AG04450 (cell line): ENCODE measurements around the gene KIF5A. TPM values are rescaled to one million over a fixed set of nuclear protein-coding genes. Genes with fewer than 3 reads are reported as not detected.
"Not testable (repeated sequence)": the region's sequence is repeated elsewhere in the genome, so short reads cannot be mapped to it uniquely, and the experiment has no call there.

ENCODE experiments used
- CTCF ChIA-PET: fragments of 300-600, 350-600 bp; formaldehyde crosslinking; extraction: SDS; loops from one replicate; lab custom pipeline; 2022; ENCODE audit warnings: antibody characterized with exemption, inconsistent platforms; lab: Charles Lee
- POLR2A ChIA-PET: fragments of 350-600 bp; formaldehyde crosslinking; extraction: SDS; loops from one replicate; lab custom pipeline; 2021; ENCODE audit warnings: antibody characterized with exemption, inconsistent platforms; lab: Yijun Ruan, JAX
- DNase-seq: peaks from one replicate; pipeline ENCODE4 v3.0.0-alpha.2; 2011; ENCODE audit warnings: low read depth, low spot score
- H3K27ac ChIP-seq: one replicate; pipeline ENCODE4 v1.5.1; 2012; ENCODE audit warnings: low read depth, low read length, control low read depth
- H3K27me3 ChIP-seq: one replicate; pipeline ENCODE4 v1.6.0; 2012; ENCODE audit warnings: low read length; ENCODE audit not compliant: control insufficient read depth, insufficient read depth
- H3K4me3 ChIP-seq: 2 replicates; pipeline ENCODE4 v1.5.1; 2011; ENCODE audit warnings: mild to moderate bottlenecking, low read depth, low read length, control low read depth
- H3K9me3 ChIP-seq: 2 replicates; pipeline ENCODE4 v1.5.1; 2012; ENCODE audit warnings: low read length; ENCODE audit not compliant: control insufficient read depth, insufficient read depth
- polyA plus RNA-seq: library from polyadenylated mRNA; depleted of rRNA; stranded (reverse); fragments of >200 nt; gene quantifications from 2 replicates; pipeline ENCODE4 v1.2.3, GENCODE V29; 2011
- TF ChIP-seq, protein P1 (sequence below): IDR thresholded peaks from 2 replicates; pipeline ENCODE4 v1.5.1; 2011; ENCODE audit warnings: low read depth, low read length, control low read depth, inconsistent platforms

The KIF5A gene
- polyA plus RNA-seq, 1 experiment: 0.45 TPM

DNA sequence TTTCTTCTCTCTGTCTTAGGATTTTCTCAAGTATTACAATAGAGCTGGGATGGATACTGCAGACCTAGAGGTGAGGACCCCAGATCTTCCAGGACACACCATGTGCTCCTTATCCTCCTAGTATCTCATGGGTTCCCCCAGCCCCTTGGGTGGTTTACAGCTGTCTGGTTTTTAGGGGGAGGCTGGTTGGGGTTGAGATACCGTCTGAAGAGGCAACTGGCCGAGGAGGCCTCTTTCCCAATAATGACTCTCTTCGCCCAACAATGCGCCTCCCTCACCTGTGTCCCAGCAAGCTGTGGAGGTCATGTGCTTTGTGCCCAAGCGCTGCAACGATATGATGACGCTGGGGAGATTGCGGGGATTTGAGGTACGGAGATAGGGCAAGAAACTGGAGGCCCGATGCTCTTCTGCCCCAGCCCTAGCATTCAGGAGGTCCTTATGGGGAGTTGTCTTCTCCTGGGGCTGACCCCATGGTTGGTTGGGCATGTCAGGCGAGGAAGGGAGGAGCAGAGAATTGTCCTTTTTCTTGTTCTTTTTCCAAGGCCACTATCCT is 65.2 kb downstream of the KIF5A start:
- Histone ChIP-seq H3K27ac (no peak overlapping the region), H3K4me3 (no peak overlapping the region), H3K9me3 (no peaks in the 10 kb centered on the region; the same call in 1 of the 2 replicates), H3K27me3 (peaks cover 2% of the 10 kb centered on the region)
- CTCF ChIA-PET: interaction anchor here (1.7 to 4.0 kb wide), 2 partner anchors 19 to 31 kb away, joined by 9 to 27 read pairs; partner anchors contain the start of gene B4GALNT1
- TF ChIP-seq, protein P1, sequence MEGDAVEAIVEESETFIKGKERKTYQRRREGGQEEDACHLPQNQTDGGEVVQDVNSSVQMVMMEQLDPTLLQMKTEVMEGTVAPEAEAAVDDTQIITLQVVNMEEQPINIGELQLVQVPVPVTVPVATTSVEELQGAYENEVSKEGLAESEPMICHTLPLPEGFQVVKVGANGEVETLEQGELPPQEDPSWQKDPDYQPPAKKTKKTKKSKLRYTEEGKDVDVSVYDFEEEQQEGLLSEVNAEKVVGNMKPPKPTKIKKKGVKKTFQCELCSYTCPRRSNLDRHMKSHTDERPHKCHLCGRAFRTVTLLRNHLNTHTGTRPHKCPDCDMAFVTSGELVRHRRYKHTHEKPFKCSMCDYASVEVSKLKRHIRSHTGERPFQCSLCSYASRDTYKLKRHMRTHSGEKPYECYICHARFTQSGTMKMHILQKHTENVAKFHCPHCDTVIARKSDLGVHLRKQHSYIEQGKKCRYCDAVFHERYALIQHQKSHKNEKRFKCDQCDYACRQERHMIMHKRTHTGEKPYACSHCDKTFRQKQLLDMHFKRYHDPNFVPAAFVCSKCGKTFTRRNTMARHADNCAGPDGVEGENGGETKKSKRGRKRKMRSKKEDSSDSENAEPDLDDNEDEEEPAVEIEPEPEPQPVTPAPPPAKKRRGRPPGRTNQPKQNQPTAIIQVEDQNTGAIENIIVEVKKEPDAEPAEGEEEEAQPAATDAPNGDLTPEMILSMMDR: no peak
- POLR2A ChIA-PET: no interaction called here
- no peak for DNase-seq

DNA sequence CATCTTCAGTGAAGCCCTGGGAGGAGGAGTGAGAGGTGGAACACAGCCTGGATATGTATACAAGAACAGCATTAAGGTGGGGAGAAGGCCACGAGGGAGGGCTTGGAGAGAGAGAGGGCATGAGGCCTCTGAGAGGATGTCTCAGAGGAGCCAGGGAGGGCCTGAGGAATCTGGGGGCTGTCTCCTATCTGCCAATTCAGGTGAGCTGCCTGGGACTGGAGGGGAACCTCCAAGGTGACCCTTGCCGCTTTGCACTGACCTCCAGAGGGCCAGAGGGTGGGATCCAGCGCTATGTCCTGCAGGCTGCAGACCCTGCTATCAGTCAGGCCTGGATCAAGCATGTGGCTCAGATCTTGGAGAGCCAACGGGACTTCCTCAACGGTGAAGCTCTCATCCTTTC is 65.8 kb downstream of the KIF5A start:
- TF ChIP-seq, protein P1: no peak
- Histone ChIP-seq H3K27me3 (peaks cover 8% of the 10 kb centered on the region), H3K4me3 (no peak overlapping the region), H3K27ac (no peak overlapping the region), H3K9me3 (no peaks in the 10 kb centered on the region; the same call in 1 of the 2 replicates)
- CTCF ChIA-PET: interaction anchor here (4.0 kb wide), 1 partner anchor 32 kb away, joined by 27 read pairs; no protein-coding TSS in a partner anchor
- no peak for DNase-seq
- POLR2A ChIA-PET: no interaction called here

DNA sequence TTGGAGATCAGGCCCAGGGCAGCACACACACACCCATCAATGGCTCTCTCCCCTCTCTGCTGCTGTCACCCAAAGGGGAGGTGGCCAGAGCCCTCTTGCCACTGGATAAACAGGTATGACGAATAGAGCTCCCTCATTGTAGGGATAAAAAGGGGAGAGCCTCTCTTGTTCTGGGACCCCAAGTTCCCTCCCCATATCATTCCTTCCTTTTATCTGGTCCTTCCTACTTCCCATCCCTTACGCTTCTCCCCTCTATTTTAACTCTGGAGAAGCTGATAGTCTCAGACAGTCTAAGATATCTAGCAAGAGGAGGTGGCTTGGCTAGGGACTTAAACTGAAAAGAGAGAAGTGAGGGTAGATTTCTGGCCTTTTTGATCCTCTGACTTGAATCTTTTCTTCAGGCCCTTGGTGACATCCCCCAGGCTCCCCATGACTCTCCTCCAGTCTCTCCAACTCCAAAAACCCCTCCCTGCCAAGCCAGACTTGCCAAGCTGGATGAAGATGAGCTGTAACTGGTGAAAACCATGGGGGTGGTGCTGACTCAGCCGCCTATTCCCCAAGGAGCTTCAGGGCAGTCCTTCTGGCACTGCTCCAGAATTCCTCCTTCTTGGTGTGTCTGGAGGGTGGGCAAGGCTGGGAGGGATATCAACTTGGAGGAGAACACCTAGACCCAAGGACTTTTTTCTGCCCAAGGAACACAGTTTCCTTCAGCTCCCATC is 66.7 kb downstream of the KIF5A start:
- Histone ChIP-seq H3K27ac (no peak overlapping the region), H3K4me3 (no peak overlapping the region), H3K27me3 (peaks cover 18% of the 10 kb centered on the region), H3K9me3 (no peaks in the 10 kb centered on the region; the same call in 1 of the 2 replicates)
- ChIA-PET POLR2A (no interaction called here), CTCF (interaction anchor here (4.0 kb wide), 1 partner anchor 33 kb away, joined by 27 read pairs; no protein-coding TSS in a partner anchor)
- TF ChIP-seq, protein P1: no peak
- DNase-seq: no peak

DNA sequence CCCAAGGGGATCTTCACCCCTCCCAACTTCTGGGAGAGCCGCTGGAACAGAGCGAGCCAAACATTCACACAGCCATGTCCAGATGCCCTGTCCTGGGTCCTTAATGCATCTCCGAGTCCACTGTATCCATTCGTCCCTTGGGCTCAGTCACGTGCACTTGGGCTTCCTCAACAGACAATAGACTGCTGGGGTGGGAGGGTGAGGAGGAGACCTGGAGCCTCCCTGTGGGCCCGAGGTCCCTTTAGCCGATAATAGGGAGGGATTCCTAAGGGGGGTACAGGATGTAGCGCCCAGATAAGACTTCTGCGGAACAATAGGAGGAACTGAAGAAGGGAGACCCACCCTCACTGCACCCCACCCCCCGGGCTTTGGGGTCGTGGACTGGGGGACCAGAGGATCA is 68.1 kb downstream of the KIF5A start:
- Histone ChIP-seq H3K27me3 (peaks cover 22% of the 10 kb centered on the region), H3K9me3 (no peaks in the 10 kb centered on the region; the same call in 1 of the 2 replicates), H3K4me3 (no peak overlapping the region), H3K27ac (no peak overlapping the region)
- ChIA-PET POLR2A (no interaction called here), CTCF (no interaction called here)
- no peak for DNase-seq
- TF ChIP-seq, protein P1: no peak

DNA sequence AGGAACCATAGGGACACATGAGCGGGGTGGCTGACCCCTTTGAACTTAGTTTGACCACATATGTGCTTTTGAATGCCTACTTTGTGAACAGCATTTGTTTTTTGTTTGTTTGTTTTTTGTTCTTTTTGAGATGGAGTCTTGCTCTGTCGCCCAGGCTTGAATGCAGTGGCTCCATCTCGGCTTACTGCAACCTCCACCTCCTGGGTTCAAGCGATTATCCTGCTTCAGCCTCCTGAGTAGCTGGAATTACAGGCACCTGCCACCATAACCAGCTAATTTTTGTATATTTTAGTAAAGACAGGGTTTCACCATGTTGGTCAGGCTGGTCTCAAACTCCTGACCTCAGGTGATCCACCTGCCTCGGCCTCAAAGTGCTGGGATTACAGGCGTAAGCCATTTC is 68.6 kb downstream of the KIF5A start:
- CTCF ChIA-PET, DNase-seq, H3K4me3 ChIP-seq, H3K27ac ChIP-seq, POLR2A ChIA-PET, H3K9me3 ChIP-seq: not testable (repeated sequence)
- peaks cover 25% of the 10 kb centered on the region for H3K27me3 ChIP-seq
